ENCODE measurements around the gene DENND1B.

DENND1B gene, protein sequence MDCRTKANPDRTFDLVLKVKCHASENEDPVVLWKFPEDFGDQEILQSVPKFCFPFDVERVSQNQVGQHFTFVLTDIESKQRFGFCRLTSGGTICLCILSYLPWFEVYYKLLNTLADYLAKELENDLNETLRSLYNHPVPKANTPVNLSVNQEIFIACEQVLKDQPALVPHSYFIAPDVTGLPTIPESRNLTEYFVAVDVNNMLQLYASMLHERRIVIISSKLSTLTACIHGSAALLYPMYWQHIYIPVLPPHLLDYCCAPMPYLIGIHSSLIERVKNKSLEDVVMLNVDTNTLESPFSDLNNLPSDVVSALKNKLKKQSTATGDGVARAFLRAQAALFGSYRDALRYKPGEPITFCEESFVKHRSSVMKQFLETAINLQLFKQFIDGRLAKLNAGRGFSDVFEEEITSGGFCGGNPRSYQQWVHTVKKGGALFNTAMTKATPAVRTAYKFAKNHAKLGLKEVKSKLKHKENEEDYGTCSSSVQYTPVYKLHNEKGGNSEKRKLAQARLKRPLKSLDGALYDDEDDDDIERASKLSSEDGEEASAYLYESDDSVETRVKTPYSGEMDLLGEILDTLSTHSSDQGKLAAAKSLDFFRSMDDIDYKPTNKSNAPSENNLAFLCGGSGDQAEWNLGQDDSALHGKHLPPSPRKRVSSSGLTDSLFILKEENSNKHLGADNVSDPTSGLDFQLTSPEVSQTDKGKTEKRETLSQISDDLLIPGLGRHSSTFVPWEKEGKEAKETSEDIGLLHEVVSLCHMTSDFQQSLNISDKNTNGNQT
- total RNA-seq: 39.8 to 48.0 reads per million in 2 experiments

DNA sequence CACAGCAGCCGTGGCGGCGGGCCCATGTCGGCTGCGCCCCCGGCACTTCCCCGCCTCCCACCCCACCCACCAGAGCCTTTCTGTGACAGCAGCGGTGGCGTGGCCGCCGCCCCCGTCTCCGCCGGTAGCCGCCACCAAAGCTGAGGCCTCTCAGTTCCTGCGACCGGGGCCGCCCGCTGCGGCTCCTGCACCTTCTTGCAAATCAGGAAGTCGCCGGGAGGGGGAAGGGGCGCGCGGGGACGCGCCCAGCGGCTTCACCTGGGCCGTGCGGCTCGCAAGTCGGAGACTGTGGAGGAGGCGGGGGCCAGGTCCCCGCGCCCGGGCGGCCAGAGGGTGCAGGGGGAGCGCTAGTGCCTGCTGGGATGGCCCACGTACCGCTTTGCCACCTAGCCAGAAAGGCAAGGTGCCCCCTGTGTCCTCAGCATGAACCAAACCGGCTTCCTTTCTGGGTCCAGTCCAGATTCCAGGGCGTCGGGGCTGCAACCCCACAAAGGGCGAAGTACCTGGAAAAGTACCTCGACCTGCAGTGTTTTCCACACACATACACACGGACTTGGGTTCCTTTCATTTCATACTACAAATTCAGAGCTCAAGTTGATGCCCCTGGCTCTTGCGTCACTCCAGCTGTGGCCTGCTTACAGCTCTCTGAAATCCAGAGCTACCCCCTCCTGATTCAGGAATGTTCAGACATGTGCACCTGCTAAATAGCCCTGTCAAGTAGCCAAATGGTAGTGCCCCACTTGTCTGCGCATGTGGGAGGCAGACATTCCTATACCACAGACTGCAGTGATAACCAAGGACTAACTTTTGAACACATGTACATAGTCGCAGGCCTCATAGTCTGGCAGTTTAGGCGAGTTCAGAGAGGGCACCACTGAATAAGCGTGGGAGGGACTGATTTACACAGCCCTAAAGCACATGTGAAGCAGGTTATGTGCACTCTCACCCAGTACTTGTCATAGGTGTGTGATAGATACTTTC is at the start of gene DENND1B:
TSS of gene DENND1B (minus strand) at position 199 of the 981 bp plus-strand sequence. CDS start 325 bp downstream, outside the sequence.
- peak; percentile 69 for DNase-seq (ENCODE audit: low read depth)

- DNase-seq (ENCODE audit: low read depth): no peak
These were observed 39.0 kb upstream of the DENND1B start for GRCh38 chr1:197814306-197814705.

DNA sequence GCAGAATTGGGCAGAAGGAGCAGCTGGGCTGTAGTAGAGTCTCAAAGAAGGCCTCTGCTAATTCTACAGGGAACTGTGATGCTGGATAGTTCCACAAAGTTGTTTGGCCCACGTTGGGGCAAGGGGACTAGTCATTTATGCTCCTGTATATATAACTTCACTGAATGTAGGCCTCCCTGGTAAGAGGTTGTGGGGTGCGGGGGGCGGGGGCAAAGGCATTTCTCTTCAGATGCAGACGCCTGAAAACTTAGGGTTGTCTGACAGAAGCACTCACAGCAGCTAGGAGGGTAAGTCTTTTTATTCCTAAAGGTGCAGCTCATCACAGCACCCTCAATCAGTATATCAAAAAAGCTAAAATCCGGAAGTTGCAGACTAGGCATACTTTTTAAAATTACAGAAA is 38.5 kb upstream of the DENND1B start:
- no peak for DNase-seq (ENCODE audit: low read depth)

DNA sequence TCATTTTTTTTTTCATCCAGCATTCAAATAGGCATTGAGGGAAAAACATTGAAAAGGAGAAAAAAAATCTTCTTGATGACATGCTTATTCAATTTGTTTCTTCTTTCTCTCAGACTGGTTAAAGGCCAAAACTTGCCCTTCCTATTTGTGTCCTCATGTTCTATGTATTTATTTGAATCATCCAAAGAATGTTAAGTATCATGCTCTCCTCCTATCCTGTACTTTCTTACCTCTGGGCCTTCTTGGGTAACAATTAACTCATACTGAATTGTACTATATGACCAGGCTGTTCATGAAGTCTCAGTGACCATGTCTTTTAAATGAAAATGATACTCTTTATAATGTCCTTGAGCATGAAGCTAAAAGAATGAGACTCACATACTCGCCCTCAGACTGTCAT is 36.5 kb upstream of the DENND1B start:
- DNase-seq (ENCODE audit: low read depth): no peak

- DNase-seq (ENCODE audit: low read depth): no peak
These were observed 35.5 kb upstream of the DENND1B start for GRCh38 chr1:197810812-197811211.

DNA sequence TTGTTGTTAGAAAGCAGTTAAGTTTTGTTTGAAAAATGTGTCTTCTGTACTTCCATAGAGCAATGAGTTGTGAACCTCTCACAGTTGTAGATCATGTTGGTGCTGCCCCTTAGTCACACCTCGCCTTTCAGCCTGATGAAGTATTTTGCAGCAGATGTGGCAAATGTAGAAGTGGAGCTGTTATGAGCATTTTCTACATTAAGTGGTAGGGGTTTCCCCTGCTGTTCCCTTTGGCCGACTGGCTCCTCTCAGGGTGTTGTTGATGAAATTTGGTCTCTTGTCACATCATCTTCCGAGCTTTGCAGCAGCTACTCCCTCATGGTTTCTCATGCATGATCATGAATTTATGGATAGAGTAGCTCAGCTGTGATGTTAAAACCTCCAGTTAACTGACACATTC is 33.6 kb upstream of the DENND1B start:
- DNase-seq (ENCODE audit: low read depth): no peak

DNA sequence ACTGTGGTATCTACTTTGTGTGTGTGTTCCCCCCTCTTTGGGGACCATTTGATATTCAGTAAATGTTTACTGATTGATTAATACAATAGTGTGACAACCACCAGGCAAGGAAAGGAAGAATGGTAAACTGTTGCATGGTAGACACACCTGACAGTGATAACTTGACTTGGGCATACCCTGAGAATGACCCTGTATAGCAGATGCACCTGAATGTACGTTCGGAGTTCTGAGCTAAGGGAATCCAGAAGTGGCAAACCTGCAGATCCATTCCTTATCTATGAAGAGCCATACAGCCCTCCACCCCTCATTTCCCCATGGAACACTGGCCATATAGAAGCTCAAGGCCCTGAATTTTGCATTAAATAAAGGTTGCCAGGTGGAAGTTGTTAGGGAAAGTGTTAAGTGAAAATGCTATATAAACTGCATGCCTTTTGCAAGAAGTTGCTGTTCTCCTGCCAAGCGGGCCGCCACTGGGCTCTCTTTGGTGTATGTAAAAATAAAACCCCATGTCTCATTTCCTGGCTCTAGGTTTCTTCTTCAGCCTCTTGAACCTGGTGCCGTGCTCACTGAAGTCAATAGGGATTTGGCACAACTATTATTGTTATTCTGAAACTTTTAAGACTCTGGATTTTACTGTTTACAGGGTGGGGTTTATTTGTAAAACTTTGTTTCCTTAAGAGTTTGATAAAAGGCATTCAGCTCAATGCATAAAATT is 32.6 kb upstream of the DENND1B start:
- DNase-seq (ENCODE audit: low read depth): no peak

GRCh38 chr1:197807216-197807615 is 31.9 kb upstream of the DENND1B start:
- no peak for DNase-seq (ENCODE audit: low read depth)

- no peak for DNase-seq (ENCODE audit: low read depth)
These were observed 31.4 kb upstream of the DENND1B start for GRCh38 chr1:197806718-197807117.

DNA sequence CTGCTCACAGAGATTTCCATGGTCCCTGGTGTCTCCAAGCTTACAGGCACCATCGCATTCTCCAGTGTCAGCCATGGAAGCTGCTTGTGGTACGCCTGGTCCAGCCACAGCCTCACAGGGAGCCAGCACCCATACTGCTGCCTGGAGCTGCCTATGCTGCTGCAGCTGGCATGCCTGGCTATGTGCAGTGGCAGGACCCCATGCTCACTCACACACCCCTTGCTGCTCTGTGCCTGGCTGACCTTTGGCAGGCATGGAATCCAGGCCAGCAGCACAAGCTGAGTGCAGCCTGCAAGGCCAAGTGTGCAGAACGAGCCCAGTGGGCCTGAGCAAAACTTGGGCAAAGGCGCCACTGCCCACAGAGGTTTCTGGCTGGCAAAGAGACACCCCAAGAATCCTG is 26.4 kb upstream of the DENND1B start:
- DNase-seq (ENCODE audit: low read depth): no peak

- no peak for DNase-seq (ENCODE audit: low read depth)
These were observed 25.8 kb upstream of the DENND1B start for GRCh38 chr1:197801111-197801482.

DNA sequence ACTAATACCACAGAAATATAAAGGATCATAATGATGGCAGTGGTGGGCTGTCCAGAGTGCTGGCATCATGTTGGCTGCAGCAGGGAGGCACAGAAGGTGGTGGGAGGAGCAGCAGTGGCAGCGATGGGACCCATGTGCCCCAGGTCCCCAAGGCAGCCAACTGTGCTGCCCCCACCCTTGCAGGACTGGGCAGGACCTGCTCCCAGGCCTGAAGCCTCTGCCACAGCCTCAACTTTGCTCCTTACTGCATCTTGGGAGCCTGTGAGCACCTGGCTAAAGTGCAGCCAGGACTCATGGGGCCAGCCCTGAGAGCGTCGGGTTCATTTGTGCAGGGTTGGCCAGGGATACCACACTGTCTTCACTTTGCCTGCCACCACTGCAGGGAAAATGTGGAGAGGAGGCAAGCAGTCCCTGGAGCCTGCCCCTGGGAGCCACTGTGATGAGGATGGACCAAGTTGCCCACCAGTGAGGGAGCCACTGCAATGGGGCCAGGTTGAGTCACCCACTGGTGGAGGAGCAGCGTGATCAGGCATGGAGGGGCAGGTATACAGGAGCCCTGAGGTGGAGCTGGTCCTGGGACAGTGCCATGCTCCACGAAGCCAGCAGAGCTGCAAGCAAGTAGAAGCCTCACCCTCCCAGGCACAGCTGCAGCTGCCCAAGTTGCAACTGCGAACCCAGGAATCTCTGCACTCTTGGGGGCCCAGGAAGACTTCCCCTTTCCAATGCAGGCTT is 25.3 kb upstream of the DENND1B start:
- no peak for DNase-seq (ENCODE audit: low read depth)

DNA sequence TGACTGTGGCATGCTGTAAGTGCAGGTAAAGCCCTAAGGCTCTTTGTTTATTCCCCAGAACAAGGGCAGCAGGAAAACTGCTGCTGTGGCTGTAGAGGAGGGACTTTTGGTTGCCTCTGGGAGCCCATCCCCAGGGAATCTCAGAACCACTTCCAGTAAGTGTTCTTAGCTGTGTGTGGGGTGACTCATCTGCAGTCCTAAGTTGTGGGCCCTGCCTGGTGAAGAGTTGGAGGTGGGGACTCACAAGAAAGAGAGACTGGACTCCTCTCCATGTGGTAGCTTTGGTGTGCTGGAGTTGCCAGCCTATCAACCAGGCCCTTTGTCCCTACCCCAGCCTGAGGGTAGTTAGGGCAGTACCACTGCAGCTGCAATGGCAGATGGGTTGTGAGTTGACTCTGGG is 24.0 kb upstream of the DENND1B start:
- DNase-seq (ENCODE audit: low read depth): no peak

DNA sequence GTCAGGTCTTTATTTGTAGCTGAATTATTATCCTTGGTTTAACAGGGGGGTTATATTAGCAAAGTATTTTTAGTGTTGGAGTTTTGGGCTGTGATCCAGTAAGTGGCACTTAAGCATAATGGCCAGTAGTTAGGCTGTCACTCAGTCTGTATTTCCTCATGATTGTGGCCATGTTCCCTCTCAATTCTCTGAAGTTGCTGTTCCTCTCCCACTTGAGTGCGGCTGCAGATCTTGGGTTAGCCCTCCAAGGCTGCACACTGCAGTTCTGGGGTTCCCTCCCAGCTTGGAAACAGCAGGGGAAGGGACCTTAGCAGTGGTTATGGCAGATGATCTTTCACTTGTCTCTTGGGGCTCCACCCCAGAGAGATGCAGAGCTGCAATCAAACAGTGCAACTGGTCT is 23.2 kb upstream of the DENND1B start:
- DNase-seq (ENCODE audit: low read depth): no peak

DNA sequence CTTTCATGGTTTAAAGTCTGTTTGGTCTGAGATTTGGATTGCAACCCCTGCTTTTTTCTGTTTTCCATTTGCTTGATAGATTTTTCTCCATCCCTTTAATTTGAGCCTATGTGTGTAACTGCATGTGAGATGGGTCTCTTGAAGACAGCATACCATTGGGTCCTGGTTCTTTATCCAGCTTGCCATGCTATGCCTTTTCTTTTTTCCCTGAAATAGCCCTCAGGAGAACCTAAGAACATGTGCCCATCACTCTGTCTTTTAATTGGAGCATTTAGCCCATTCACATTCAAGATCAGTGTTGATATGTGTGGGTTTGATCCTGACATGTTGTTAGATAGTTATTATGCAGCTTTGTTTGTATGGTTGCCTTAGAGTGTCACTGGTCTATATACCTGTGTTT is 21.7 kb upstream of the DENND1B start:
- DNase-seq (ENCODE audit: low read depth): no peak

DNA sequence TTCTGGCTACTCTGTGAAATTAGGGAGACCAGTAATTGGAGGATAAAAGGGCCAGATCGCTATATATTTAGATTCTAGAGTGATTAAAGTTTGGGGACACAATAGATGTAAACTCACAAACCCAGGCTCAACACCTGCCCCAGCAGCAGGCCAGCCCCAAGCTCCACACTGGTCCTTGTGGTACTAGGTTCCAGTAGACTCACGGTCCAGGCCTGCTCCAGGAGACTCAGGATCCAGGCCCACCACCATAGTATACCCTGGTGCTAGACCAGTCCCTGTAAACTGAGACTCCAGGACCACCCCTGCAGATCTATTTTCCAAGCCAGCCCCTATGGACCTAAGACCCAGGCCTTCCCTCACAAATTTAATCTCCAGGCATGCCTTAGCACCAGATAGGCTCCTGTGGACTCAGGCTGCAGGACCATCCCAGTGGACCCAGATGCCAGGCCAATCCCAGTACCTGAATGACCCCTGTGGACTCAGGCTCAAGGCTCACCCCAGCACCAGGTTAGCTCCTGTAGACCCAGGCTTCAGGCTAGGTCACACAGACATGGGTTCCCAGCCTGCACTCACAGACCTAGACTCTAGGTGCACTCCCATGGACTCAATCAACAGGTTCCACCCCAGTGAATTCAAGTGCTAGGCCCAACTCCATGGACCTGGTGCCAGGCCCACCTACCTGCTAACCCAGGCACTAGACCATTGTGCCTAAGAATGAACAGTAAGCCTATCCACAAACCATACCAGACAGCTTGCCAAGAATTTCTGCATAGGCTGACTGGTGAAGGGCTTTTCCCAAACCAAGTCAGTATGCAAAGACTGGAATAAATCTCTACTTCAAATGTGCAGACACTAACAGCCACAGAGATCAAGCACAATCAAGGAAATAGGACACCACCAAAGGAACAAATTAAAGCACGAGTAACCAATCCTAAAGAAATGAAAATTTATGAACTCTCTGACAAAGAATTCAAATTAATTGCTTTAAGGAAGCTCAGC is 13.8 kb upstream of the DENND1B start:
- no peak for DNase-seq (ENCODE audit: low read depth)

- no peak for DNase-seq (ENCODE audit: low read depth)
These were observed 12.6 kb upstream of the DENND1B start for GRCh38 chr1:197787623-197788536.

DNA sequence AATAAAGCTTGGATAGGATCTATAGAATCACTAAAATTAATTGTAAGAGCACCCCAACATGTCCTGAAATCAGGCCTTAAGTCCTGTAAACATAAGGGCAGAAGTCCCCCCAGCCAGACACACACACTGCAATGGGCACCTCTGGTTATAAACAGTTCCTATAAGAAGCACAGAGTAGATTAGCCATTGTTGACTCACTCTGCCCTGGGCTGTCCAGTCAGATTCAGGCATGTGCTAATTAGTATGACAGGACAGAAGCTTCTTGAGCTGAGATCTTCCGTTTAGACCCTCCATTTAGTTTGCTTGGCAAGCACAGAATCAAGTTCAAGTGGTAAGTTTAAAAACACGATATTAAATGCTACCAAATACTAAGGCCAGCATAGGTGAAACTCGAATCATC is 11.8 kb upstream of the DENND1B start:
- no peak for DNase-seq (ENCODE audit: low read depth)

Measured in T follicular helper cell (primary cell).